GM12878 (cell line): Measurements from ENCODE around the gene TNFSF12. TPM values are rescaled to one million over a fixed set of nuclear protein-coding genes. Genes with fewer than 3 reads are reported as not detected.

ENCODE experiments used
- ATAC-seq: fragments of 200-7000 bp; cut with Tn5 transposase; 3 replicates; pipeline ENCODE4 v1.9.1; 2020; ENCODE audit warnings: mild to moderate bottlenecking, moderate library complexity
- BruUV-seq: library from RNA; stranded (reverse); fragments of 400-500 nt; replicated peaks from 2 replicates; lab custom pipeline; 2021; lab: Mats Ljungman, UMichigan
- CTCF ChIA-PET: fragments of 300-600 bp; sonication (Branson Sonifier 250); formaldehyde crosslinking; extraction: SDS; loops from one replicate; lab custom pipeline; 2021; ENCODE audit warnings: inconsistent platforms; lab: Yijun Ruan, JAX
- POLR2A ChIA-PET: fragments of 350-600 bp; formaldehyde crosslinking; extraction: SDS; loops from one replicate; lab custom pipeline; 2021; ENCODE audit warnings: inconsistent platforms; lab: Charles Lee
- RAD21 ChIA-PET: fragments of 300-600 bp; sonication (Branson Sonifier 250); formaldehyde crosslinking; loops from one replicate; lab custom pipeline; 2023; ENCODE audit warnings: antibody characterized with exemption; ENCODE audit not compliant: unreplicated experiment; lab: Charles Lee
- SMC1A ChIA-PET: fragments of 300-600 bp; sonication (Branson Sonifier 250); formaldehyde crosslinking; loops from one replicate; lab custom pipeline; 2023; ENCODE audit not compliant: unreplicated experiment, uncharacterized antibody; lab: Charles Lee
- DNase-seq: peaks from one replicate; pipeline ENCODE4 v3.0.0-alpha.2; 2011; ENCODE audit warnings: low read depth, low spot score
- FAIRE-seq: peaks from 3 replicates; lab custom pipeline; 2011; peaks lifted over from hg19 to GRCh38; lab: Jason Lieb, UNC
- H2AFZ ChIP-seq: 2 replicates; pipeline ENCODE4 v1.6.0; 2011; ENCODE audit warnings: low read depth, low read length, control low read depth; ENCODE audit not compliant: control insufficient read depth
- H3K27ac ChIP-seq: 2 replicates; pipeline ENCODE4 v1.5.1; 2011; ENCODE audit warnings: control low read depth; ENCODE audit not compliant: control insufficient read depth, insufficient read depth
- H3K27me3 ChIP-seq, 2 experiments: replicated peaks in 1 of 2; 2 replicates each; pipeline versions ENCODE4 v1.6.0 to v1.6.1; 2011; ENCODE audit warnings: low read length in 1 of 2; ENCODE audit not compliant: control insufficient read depth in 2 of 2, insufficient read depth in 2 of 2
- H3K36me3 ChIP-seq, 2 experiments: 2 replicates each; pipeline ENCODE4 v1.5.1; 2011; ENCODE audit warnings: low read length in 1 of 2; ENCODE audit not compliant: control insufficient read depth in 2 of 2, insufficient read depth in 2 of 2
- H3K4me1 ChIP-seq: 2 replicates; pipeline ENCODE4 v1.6.1; 2011; ENCODE audit warnings: mild to moderate bottlenecking, low read length, moderate library complexity, mixed read lengths; ENCODE audit not compliant: control insufficient read depth, insufficient read depth
- H3K4me2 ChIP-seq: 2 replicates; pipeline ENCODE4 v1.6.0; 2011; ENCODE audit warnings: control low read depth; ENCODE audit not compliant: control insufficient read depth, insufficient read depth
- H3K4me3 ChIP-seq: fragments of 200-600 bp; sonication (generic); 2 replicates; pipeline ENCODE4 v1.5.1; 2016
- H3K79me2 ChIP-seq: 2 replicates; pipeline ENCODE4 v1.6.0; 2011; ENCODE audit warnings: low read length; ENCODE audit not compliant: control insufficient read depth, insufficient read depth
- H3K9ac ChIP-seq: 2 replicates; pipeline ENCODE4 v1.8.0; 2011; ENCODE audit warnings: low read length, control low read depth, mixed read lengths; ENCODE audit not compliant: control insufficient read depth, insufficient read depth
- H3K9me3 ChIP-seq: replicated peaks from 3 replicates; pipeline ENCODE4 v1.5.1; 2011; ENCODE audit warnings: mild to moderate bottlenecking, low read length; ENCODE audit not compliant: control insufficient read depth, insufficient read depth
- H4K20me1 ChIP-seq: 2 replicates; pipeline ENCODE4 v1.6.0; 2011; ENCODE audit not compliant: control insufficient read depth, insufficient read depth
- ASH2L ChIP-seq: fragments of 300-600, 200-600 bp; sonication (generic); IDR thresholded peaks from 2 replicates; pipeline ENCODE4 v1.6.1; 2017; ENCODE audit warnings: low read depth, mild to moderate bottlenecking, borderline replicate concordance
- CHD4 ChIP-seq: fragments of 200-600 bp; sonication (generic); IDR thresholded peaks from 2 replicates; pipeline ENCODE4 v1.6.1; 2016; ENCODE audit warnings: mild to moderate bottlenecking
- CREB1 ChIP-seq: IDR thresholded peaks from 2 replicates; pipeline ENCODE4 v1.6.1; 2012; ENCODE audit warnings: low read depth, mild to moderate bottlenecking, inconsistent platforms
- EED ChIP-seq: sonication (generic); IDR thresholded peaks from 2 replicates; pipeline ENCODE4 v1.6.1; 2016; ENCODE audit warnings: antibody characterized with exemption, low read depth
- FOXM1 ChIP-seq: IDR thresholded peaks from 2 replicates; pipeline ENCODE4 v1.6.1; 2012; ENCODE audit warnings: low read depth, mild to moderate bottlenecking, inconsistent platforms, low read length, moderate library complexity
- KAT2A ChIP-seq: conservative IDR thresholded peaks from 2 replicates; pipeline ENCODE4 v1.6.1; 2011; ENCODE audit warnings: low read depth, low read length; ENCODE audit not compliant: control insufficient read depth
- KDM1A ChIP-seq: fragments of 200-600 bp; sonication (generic); IDR thresholded peaks from 2 replicates; pipeline ENCODE4 v1.6.1; 2016; ENCODE audit warnings: borderline replicate concordance
- RAD21 ChIP-seq: IDR thresholded peaks from 2 replicates; pipeline ENCODE4 v1.6.1; 2011; ENCODE audit warnings: mild to moderate bottlenecking, low read depth, low read length, moderate library complexity; ENCODE audit not compliant: insufficient read depth
- SMAD1 ChIP-seq: fragments of 450-650 bp; IDR thresholded peaks from 2 replicates; pipeline ENCODE4 v1.6.1; 2018; ENCODE audit warnings: mild to moderate bottlenecking, low read depth; ENCODE audit not compliant: partially characterized antibody
- SP1 ChIP-seq: IDR thresholded peaks from one replicate; pipeline ENCODE4 v1.6.1; 2011; ENCODE audit warnings: low read depth, low read length
- SRF ChIP-seq, 2 experiments: IDR thresholded peaks; 2 replicates each; pipeline ENCODE4 v1.6.1; 2011; ENCODE audit warnings: low read depth in 2 of 2, low read length in 2 of 2, mild to moderate bottlenecking in 1 of 2, moderate library complexity in 1 of 2
- TCF3 ChIP-seq: IDR thresholded peaks from 2 replicates; pipeline ENCODE4 v1.6.1; 2012; ENCODE audit warnings: low read depth, mild to moderate bottlenecking, low read length, borderline replicate concordance; ENCODE audit not compliant: insufficient read depth
- WGBS: methylation state at CpG from one replicate; pipeline ENCODE4 v1.1.6; 2016; ENCODE audit warnings: low lambda C conversion rate; ENCODE audit not compliant: insufficient replicate concordance, insufficient coverage; ENCODE audit errors: missing lambda C conversion rate; 5-methylcytosine and 5-hydroxymethylcytosine counted together
- in situ Hi-C: fragments of 300-500 bp; cut with MboI; formaldehyde crosslinking; loops from 9 replicates; pipeline ENCODE4 v1.14.3; 2018; ENCODE audit warnings: mixed read lengths
- intact Hi-C: fragments of 100-400 bp; cut with micrococcal nuclease; formaldehyde crosslinking; loops from one replicate; pipeline ENCODE4 v1.14.2; 2022; ENCODE audit not compliant: unreplicated experiment
- polyA plus RNA-seq, 11 experiments: library from polyadenylated mRNA; depleted of rRNA in 4 of 11; unstranded in 6 of 11; stranded (reverse) in 5 of 11; fragments of >200 nt; fragmentation: Nextera tagmentation in 4 of 11; fragmentation: Illumina TruSeq in 1 of 11; extraction: Ambion mirVana in 4 of 11; extraction: Trizol in 1 of 11; gene quantifications; 1 replicate in 1 of 11; 2 replicates in 10 of 11; pipeline versions ENCODE4 v1.2.1 to v1.2.3, GENCODE V29; 2011 to 2016; ENCODE audit warnings: inconsistent platforms in 2 of 11, missing spikeins in 2 of 11, low read depth in 1 of 11
- total RNA-seq, 4 experiments: library from RNA; depleted of rRNA in 3 of 4; stranded (reverse); fragments of >200 nt in 3 of 4; fragmentation: Illumina TruSeq in 1 of 4; extraction: Trizol in 1 of 4; gene quantifications; 2 replicates each; pipeline versions ENCODE4 v1.2.1 to v1.2.3, GENCODE V29; 2013 to 2021
- TF ChIP-seq, protein P1 (sequence below): fragments of 450-650 bp; IDR thresholded peaks from 2 replicates; pipeline ENCODE4 v1.6.1; 2016; ENCODE audit warnings: mild to moderate bottlenecking
- TF ChIP-seq, protein P2 (sequence below): IDR thresholded peaks from 2 replicates; pipeline ENCODE4 v1.6.1; 2012; ENCODE audit warnings: mild to moderate bottlenecking, low read depth, low read length
- TF ChIP-seq, protein P3 (sequence below): fragments of 450-650 bp; IDR thresholded peaks from 2 replicates; pipeline ENCODE4 v1.6.1; 2016; ENCODE audit warnings: mild to moderate bottlenecking

TNFSF12 gene
- total and polyA plus RNA-seq, 10 of the 15 experiments (the other 5 are each of a cell fraction or from before 2014, with no cell fraction given): 0.32 to 7.0 (median 2.6) TPM

DNA sequence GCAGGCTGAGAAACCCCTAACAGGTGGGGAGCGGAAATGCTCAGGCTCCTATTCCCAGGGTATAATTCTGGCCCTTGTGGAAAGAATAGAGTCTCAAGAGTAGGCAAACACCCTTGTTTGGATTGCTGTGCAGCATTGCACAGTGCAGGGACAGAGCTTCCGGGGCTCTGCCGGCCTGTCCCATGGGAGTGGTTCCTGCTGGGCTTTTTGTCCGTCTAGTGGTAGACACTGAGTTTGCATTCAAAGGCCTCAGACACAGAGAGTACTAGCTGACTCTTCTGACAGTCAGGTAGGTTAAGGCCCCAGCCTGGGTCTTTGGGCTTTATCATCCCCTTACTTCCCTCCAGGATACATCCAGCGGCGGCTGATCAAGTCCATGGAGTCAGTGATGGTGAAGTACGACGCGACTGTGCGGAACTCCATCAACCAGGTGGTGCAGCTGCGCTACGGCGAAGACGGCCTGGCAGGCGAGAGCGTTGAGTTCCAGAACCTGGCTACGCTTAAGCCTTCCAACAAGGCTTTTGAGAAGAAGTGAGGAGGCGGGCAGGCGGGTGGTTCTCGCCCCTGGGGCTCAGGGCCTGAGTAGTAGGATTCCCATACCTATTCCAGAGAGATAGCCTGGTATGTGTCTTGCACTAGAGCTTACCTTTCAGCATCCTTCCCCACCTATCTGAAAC lies 46.5 kb upstream of the TNFSF12 start (continued):
- TF ChIP-seq, protein P1, sequence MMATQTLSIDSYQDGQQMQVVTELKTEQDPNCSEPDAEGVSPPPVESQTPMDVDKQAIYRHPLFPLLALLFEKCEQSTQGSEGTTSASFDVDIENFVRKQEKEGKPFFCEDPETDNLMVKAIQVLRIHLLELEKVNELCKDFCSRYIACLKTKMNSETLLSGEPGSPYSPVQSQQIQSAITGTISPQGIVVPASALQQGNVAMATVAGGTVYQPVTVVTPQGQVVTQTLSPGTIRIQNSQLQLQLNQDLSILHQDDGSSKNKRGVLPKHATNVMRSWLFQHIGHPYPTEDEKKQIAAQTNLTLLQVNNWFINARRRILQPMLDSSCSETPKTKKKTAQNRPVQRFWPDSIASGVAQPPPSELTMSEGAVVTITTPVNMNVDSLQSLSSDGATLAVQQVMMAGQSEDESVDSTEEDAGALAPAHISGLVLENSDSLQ: no peak
- TF ChIP-seq FOXM1: no peak
- no peak for TF ChIP-seq SP1
- TF ChIP-seq ASH2L: no peak
- no peak for TF ChIP-seq TCF3
- TF ChIP-seq KAT2A: no peak
- TF ChIP-seq SRF (IDR thresholded peaks at IDR 0.05; ENCODE audit: low read depth in 2 of 2, low read length in 2 of 2): no peak
- TF ChIP-seq EED: no peak
- TF ChIP-seq KDM1A: no peak
- TF ChIP-seq CHD4: no peak

DNA sequence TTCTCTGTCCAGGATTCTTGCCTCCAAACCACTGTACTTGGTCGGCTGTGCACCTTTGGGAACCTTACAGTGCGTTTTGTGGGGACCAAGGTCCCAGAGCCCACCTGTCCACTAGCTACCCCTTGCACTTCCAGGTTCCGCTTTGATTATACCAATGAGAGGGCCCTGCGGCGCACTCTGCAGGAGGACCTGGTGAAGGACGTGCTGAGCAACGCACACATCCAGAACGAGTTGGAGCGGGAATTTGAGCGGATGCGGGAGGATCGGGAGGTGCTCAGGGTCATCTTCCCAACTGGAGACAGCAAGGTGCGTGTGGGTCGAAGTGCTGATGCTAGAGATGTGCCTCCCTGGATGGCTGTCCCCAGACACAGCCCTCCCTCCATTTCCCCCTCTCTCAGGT lies 45.9 kb upstream of the TNFSF12 start:
- RAD21 ChIA-PET: no interaction called here
- H3K9ac ChIP-seq: no peak overlapping the region
- intact Hi-C loops: no loop called here
- TF ChIP-seq CREB1: no peak
- TF ChIP-seq RAD21: peak; percentile 47
- no peak for TF ChIP-seq SP1
- TF ChIP-seq, protein P2, sequence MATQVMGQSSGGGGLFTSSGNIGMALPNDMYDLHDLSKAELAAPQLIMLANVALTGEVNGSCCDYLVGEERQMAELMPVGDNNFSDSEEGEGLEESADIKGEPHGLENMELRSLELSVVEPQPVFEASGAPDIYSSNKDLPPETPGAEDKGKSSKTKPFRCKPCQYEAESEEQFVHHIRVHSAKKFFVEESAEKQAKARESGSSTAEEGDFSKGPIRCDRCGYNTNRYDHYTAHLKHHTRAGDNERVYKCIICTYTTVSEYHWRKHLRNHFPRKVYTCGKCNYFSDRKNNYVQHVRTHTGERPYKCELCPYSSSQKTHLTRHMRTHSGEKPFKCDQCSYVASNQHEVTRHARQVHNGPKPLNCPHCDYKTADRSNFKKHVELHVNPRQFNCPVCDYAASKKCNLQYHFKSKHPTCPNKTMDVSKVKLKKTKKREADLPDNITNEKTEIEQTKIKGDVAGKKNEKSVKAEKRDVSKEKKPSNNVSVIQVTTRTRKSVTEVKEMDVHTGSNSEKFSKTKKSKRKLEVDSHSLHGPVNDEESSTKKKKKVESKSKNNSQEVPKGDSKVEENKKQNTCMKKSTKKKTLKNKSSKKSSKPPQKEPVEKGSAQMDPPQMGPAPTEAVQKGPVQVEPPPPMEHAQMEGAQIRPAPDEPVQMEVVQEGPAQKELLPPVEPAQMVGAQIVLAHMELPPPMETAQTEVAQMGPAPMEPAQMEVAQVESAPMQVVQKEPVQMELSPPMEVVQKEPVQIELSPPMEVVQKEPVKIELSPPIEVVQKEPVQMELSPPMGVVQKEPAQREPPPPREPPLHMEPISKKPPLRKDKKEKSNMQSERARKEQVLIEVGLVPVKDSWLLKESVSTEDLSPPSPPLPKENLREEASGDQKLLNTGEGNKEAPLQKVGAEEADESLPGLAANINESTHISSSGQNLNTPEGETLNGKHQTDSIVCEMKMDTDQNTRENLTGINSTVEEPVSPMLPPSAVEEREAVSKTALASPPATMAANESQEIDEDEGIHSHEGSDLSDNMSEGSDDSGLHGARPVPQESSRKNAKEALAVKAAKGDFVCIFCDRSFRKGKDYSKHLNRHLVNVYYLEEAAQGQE: no peak
- TF ChIP-seq, protein P3, sequence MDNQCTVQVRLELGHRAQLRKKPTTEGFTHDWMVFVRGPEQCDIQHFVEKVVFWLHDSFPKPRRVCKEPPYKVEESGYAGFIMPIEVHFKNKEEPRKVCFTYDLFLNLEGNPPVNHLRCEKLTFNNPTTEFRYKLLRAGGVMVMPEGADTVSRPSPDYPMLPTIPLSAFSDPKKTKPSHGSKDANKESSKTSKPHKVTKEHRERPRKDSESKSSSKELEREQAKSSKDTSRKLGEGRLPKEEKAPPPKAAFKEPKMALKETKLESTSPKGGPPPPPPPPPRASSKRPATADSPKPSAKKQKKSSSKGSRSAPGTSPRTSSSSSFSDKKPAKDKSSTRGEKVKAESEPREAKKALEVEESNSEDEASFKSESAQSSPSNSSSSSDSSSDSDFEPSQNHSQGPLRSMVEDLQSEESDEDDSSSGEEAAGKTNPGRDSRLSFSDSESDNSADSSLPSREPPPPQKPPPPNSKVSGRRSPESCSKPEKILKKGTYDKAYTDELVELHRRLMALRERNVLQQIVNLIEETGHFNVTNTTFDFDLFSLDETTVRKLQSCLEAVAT: no peak
- TF ChIP-seq SMAD1: no peak

More for the DNA sequence above, 45.9 kb upstream of the TNFSF12 start:
- WGBS: over 99% methylated on average over 14 of the region's 14 CpGs
- H3K27me3 ChIP-seq: no peaks in the 10 kb centered on the region
- ChIA-PET POLR2A (no interaction called here), CTCF (interaction anchor here (1.0 to 2.3 kb wide), 5 partner anchors 10 to 147 kb away, joined by 3 to 8 read pairs (median 4); partner anchors contain the start of gene TMEM102), SMC1A (interaction anchor here (1.0 kb wide), 1 partner anchor 26 kb away, joined by 3 read pairs; no protein-coding TSS in a partner anchor)
- no peak for FAIRE-seq
- no peaks in the 10 kb centered on the region for H3K79me2 ChIP-seq
- H3K27ac ChIP-seq: no peak overlapping the region
- BruUV-seq: no TSS peak
- no peaks in the 10 kb centered on the region for H3K4me1 ChIP-seq
- no peaks in the 10 kb centered on the region for H3K9me3 ChIP-seq
- ATAC-seq: no peak
- no peak overlapping the region for H3K4me2 ChIP-seq
- no peak overlapping the region for H3K4me3 ChIP-seq
- H3K36me3 ChIP-seq: peaks cover 49 to 62% of the 10 kb centered on the region in 2 experiments
- no peaks in the 10 kb centered on the region; the same call in 1 of the 2 replicates for H4K20me1 ChIP-seq
- DNase-seq: no peak
- no peak overlapping the region for H2AFZ ChIP-seq
- in situ Hi-C loops: no loop called here
